Vagina (tissue), 2 donors: ENCODE results near the gene C1orf94.

ENCODE experiments used
- CTCF ChIP-seq, 3 experiments: fragments of 450-650 bp in 2 of 3; fragments of 200-600 bp in 1 of 3; sonication (generic) in 1 of 3; IDR thresholded peaks; one replicate each; pipeline ENCODE4 v1.5.1; 2017 to 2019; ENCODE audit warnings: antibody characterized with exemption in 3 of 3, mild to moderate bottlenecking in 2 of 3, moderate library complexity in 2 of 3
- POLR2A ChIP-seq, 2 donors: fragments of 450-650 bp; IDR thresholded peaks; one replicate each; pipeline ENCODE4 v1.6.1; 2017; ENCODE audit warnings: antibody characterized with exemption in 2 of 2, mild to moderate bottlenecking in 2 of 2, moderate library complexity in 2 of 2

DNA sequence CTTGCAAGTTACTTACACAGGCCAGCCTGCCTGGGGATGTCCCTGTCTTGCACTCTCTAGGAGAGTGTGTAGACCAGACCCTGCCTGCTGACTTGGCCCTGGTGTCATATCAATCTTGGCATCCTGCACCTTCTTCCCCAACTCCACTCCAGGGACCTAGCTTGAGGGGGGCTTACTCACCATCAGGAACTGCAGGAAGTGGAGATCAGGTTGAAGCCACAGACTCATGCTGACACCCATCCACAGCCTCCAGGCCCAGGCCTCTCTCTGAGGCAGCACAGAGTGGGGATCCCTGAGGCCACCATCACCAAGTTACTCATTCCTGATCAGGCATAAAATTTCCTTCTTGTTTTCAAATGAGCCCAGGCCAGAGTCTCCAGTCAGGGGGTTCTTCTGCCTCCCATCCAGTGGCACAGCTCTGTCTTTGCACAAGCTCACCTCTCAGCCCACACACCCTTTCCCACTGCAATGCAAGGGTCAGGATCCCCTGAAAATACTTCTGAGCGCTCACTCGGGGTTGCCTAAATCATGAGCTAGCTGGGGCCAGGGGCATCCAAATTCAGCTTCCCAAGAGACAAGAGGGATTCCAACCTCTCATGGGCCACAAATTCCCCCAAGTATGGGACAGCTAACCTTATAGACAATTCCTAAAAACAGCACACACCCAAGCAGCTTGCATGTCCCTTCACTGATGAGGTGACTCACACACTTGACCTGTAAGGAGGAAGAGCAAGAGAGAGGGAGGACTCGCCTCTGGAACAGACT lies 45.1 kb upstream of the C1orf94 start:
- TF ChIP-seq CTCF (IDR thresholded peaks at IDR 0.05): no peak
- TF ChIP-seq POLR2A (IDR thresholded peaks at IDR 0.05): no peak
